ENCODE results near the gene IQSEC3.

IQSEC3 gene

GRCh38 chr12:155006-155405 lies 88.4 kb downstream of the IQSEC3 start:
- no peak for DNase-seq (ENCODE audit: low spot score)
- in situ Hi-C loops (cut with MboI; ENCODE audit: low pct_unique_long_range_greater_than_20kb, low sequenced_read_pairs, unreplicated experiment) = no loop called here

DNA sequence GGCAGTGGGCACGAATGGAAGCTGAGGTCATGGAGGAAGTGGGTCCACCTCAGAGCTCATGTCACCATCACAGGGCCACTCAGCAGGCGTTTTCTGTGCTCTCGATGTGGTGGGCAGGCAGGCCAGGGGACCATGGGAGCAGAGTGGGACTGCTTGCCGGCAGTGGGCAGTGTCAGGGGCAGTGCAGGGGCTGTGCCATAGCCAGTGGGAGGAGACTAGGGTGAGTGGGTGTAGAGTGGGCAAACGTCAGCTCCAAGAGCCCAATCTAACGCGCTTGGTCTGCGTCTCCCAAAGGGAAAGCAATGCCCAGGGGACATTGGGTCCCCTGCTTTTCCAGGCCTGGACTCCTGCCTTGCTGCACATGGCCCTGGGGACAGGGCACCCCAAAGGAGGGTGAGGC lies 89.1 kb downstream of the IQSEC3 start:
- no peak for TF ChIP-seq CTCF (IDR thresholded peaks at IDR 0.05; ENCODE audit: extremely low read depth, insufficient read depth, missing control alignments)
- DNase-seq (ENCODE audit: low spot score) = no peak
- in situ Hi-C loops (cut with MboI; ENCODE audit: low pct_unique_long_range_greater_than_20kb, low sequenced_read_pairs, unreplicated experiment) = no loop called here

More at GRCh38 chr12:155006-155405, 88.4 kb downstream of the IQSEC3 start:
- TF ChIP-seq CTCF (IDR thresholded peaks at IDR 0.05; ENCODE audit: extremely low read depth, insufficient read depth, missing control alignments) = no peak

GRCh38 chr12:156945-157344 lies 90.4 kb downstream of the IQSEC3 start:
- no peak for TF ChIP-seq CTCF (IDR thresholded peaks at IDR 0.05; ENCODE audit: extremely low read depth, insufficient read depth, missing control alignments)
- DNase-seq (ENCODE audit: low spot score) = no peak
- in situ Hi-C loops (cut with MboI; ENCODE audit: low pct_unique_long_range_greater_than_20kb, low sequenced_read_pairs, unreplicated experiment) = no loop called here

- no peak for DNase-seq (ENCODE audit: low spot score)
- no peak for TF ChIP-seq CTCF (IDR thresholded peaks at IDR 0.05; ENCODE audit: extremely low read depth, insufficient read depth, missing control alignments)
- in situ Hi-C loops (cut with MboI; ENCODE audit: low pct_unique_long_range_greater_than_20kb, low sequenced_read_pairs, unreplicated experiment) = no loop called here
These were observed 91.1 kb downstream of the IQSEC3 start for GRCh38 chr12:157644-158043.

DNA sequence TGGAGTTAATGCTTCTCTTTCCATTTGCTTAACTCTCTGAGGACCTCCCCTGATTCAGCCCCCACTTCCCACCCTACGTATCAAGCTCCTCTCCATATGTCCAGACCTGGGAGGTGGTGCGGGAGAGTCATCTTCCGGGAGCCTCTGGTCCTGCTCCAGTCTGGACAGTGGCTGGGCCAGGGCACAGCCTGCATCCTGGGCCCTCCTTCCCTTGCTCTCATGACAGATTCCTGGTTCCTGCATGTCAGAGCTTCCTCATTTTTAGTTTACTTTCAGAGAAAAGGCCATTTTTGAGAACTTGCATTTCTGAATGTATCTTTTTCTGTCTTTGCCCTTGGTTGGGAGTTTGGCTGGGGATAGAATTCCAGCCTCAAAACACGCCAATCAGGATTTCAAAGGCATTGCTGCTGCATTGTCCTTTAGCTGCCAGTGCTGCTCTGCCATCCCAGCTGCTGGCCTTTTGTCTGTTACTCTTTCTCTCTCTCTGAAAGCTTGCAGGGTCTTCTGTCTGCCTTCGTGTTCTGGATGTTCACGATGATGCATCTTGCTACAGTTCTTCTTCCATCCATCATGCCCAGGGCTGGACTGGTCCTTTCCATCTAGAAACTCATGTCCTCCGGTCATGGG lies 92.7 kb downstream of the IQSEC3 start:
- in situ Hi-C loops (cut with MboI; ENCODE audit: low pct_unique_long_range_greater_than_20kb, low sequenced_read_pairs, unreplicated experiment) = no loop called here
- TF ChIP-seq CTCF (IDR thresholded peaks at IDR 0.05; ENCODE audit: extremely low read depth, insufficient read depth, missing control alignments) = no peak
- DNase-seq (ENCODE audit: low spot score) = no peak

DNA sequence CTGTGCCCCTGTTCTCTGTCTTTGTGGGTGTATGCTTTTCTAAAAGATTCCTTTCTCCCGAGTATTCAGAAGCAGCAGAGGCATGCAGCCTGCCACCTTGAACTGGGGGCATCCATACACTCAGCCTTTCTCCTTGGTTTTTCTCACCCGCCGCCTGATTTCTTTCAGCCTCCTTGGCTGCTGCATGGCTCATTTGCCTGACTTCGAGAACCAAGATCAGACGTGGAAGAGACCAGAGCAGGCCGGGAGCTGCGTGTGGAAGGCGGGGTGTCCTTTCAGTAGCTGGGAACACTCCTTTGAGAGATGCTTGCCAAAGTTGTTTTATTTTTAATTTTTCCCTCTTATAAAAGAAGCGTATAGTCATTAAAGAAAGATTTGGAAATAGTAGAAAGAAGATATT lies 94.3 kb downstream of the IQSEC3 start:
- in situ Hi-C loops (cut with MboI; ENCODE audit: low pct_unique_long_range_greater_than_20kb, low sequenced_read_pairs, unreplicated experiment) = no loop called here
- DNase-seq (ENCODE audit: low spot score) = no peak
- no peak for TF ChIP-seq CTCF (IDR thresholded peaks at IDR 0.05; ENCODE audit: extremely low read depth, insufficient read depth, missing control alignments)

Data from GM13977 (cell line).